CD4-positive, CD25-positive, alpha-beta regulatory T cell (primary cell): ENCODE data around the gene DZIP1L. TPM values are rescaled to one million over a fixed set of nuclear protein-coding genes. Genes with fewer than 3 reads are reported as not detected.
"Not testable (repeated sequence)": the region's sequence is repeated elsewhere in the genome, so short reads cannot be mapped to it uniquely, and the experiment has no call there.

Experiments
- ATAC-seq, 2 donors: fragments of 150-1000 bp; cut with Tn5 transposase; one replicate each; pipeline ENCODE4 v1.10.0; 2021; ENCODE audit warnings: low read depth in 2 of 2, moderate number of reproducible peaks in 2 of 2, moderate library complexity in 1 of 2
- DNase-seq, 3 donors: peaks; one replicate each; pipeline versions ENCODE4 v3.0.0 to v3.0.0-alpha.2; 2012 to 2022; ENCODE audit warnings: mixed read lengths in 1 of 3
- H3K27ac ChIP-seq: one replicate; pipeline ENCODE4 v1.7.0; 2013; ENCODE audit warnings: mild to moderate bottlenecking, low read length; ENCODE audit not compliant: insufficient read depth, poor library complexity, severe bottlenecking
- H3K27me3 ChIP-seq: one replicate; pipeline ENCODE4 v1.7.0; 2013; ENCODE audit warnings: low read length; ENCODE audit not compliant: control insufficient read depth, insufficient read depth
- H3K36me3 ChIP-seq: one replicate; pipeline ENCODE4 v1.7.0; 2013; ENCODE audit warnings: mild to moderate bottlenecking, low read length, moderate library complexity; ENCODE audit not compliant: control insufficient read depth, insufficient read depth
- H3K4me1 ChIP-seq: 2 replicates; pipeline ENCODE4 v1.7.0; 2013; ENCODE audit warnings: mild to moderate bottlenecking, low read length; ENCODE audit not compliant: insufficient read depth, control insufficient read depth, poor library complexity, severe bottlenecking
- H3K4me3 ChIP-seq: one replicate; pipeline ENCODE4 v1.7.0; 2013; ENCODE audit warnings: low read depth, mild to moderate bottlenecking, low read length, moderate library complexity
- H3K9me3 ChIP-seq, 2 experiments: 1 replicate in 1 of 2; 2 replicates in 1 of 2; pipeline ENCODE4 v1.7.0; 2013; ENCODE audit warnings: low read length in 2 of 2, mild to moderate bottlenecking in 1 of 2, moderate library complexity in 1 of 2; ENCODE audit not compliant: control insufficient read depth in 2 of 2
- H3K27ac Mint-ChIP-seq, 3 donors: one replicate each; pipeline ENCODE4 v1.8.0; 2020 to 2022; ENCODE audit warnings: mild to moderate bottlenecking in 3 of 3, mixed read lengths in 3 of 3, moderate library complexity in 2 of 3
- H3K27me3 Mint-ChIP-seq: one replicate; pipeline ENCODE4 v1.8.0; 2022; ENCODE audit warnings: mild to moderate bottlenecking, mixed read lengths
- H3K36me3 Mint-ChIP-seq: one replicate; pipeline ENCODE4 v1.8.0; 2020; ENCODE audit warnings: mixed read lengths
- H3K4me1 Mint-ChIP-seq, 4 donors: one replicate each; pipeline ENCODE4 v1.8.0; 2020 to 2022; ENCODE audit warnings: mixed read lengths in 4 of 4, mild to moderate bottlenecking in 1 of 4
- H3K4me3 Mint-ChIP-seq, 4 donors: one replicate each; pipeline ENCODE4 v1.8.0; 2020 to 2022; ENCODE audit warnings: mild to moderate bottlenecking in 4 of 4, mixed read lengths in 4 of 4, moderate library complexity in 3 of 4
- H3K9me3 Mint-ChIP-seq, 7 donors: one replicate each; pipeline ENCODE4 v1.8.0; 2020 to 2022; ENCODE audit warnings: mixed read lengths in 7 of 7, mild to moderate bottlenecking in 3 of 7, moderate library complexity in 2 of 7
- polyA plus RNA-seq, 4 donors: library from polyadenylated mRNA; unstranded; fragments of 300-500 nt; fragmentation: Illumina TruSeq; gene quantifications; one replicate each; pipeline ENCODE4 v1.2.3, GENCODE V29; 2021
- total RNA-seq: library from RNA; stranded (reverse); gene quantifications from one replicate; pipeline ENCODE4 v1.2.3, GENCODE V29; 2022

The DZIP1L gene
- total and polyA plus RNA-seq, 5 donors from 2014 or later: not detected

- peaks cover 11% of the 10 kb centered on the region for H3K27me3 ChIP-seq
- no peak overlapping the region for H3K4me3 Mint-ChIP-seq
- H3K9me3 ChIP-seq: no peaks in the 10 kb centered on the region
- no peaks in the 10 kb centered on the region for H3K36me3 Mint-ChIP-seq
- peaks cover 0 to 13% (median under 1%) of the 10 kb centered on the region in 4 donors for H3K4me1 Mint-ChIP-seq
- H3K27ac Mint-ChIP-seq: no peak overlapping the region
- H3K36me3 ChIP-seq: no peaks in the 10 kb centered on the region
- no peak overlapping the region for H3K27ac ChIP-seq
- ATAC-seq (no peak), DNase-seq (no peak)
- H3K9me3 Mint-ChIP-seq: peaks cover 0 to 5% (median 0%) of the 10 kb centered on the region in 7 donors
- no peak overlapping the region for H3K4me3 ChIP-seq
- peaks cover 11% of the 10 kb centered on the region for H3K4me1 ChIP-seq
- peaks cover 56% of the 10 kb centered on the region for H3K27me3 Mint-ChIP-seq
Measured at GRCh38 chr3:138112362-138112761, 3.0 kb downstream of the DZIP1L start.

GRCh38 chr3:138105598-138105997 is 9.8 kb downstream of the DZIP1L start:
- H3K36me3 Mint-ChIP-seq: no peaks in the 10 kb centered on the region
- no peaks in the 10 kb centered on the region for H3K27me3 ChIP-seq
- no peaks in the 10 kb centered on the region for H3K4me1 Mint-ChIP-seq
- ATAC-seq (no peak), DNase-seq (no peak)
- no peaks in the 10 kb centered on the region for H3K4me1 ChIP-seq
- no peak overlapping the region for H3K4me3 Mint-ChIP-seq
- no peaks in the 10 kb centered on the region for H3K36me3 ChIP-seq
- no peaks in the 10 kb centered on the region for H3K9me3 ChIP-seq
- H3K27ac ChIP-seq: no peak overlapping the region
- peaks cover 15% of the 10 kb centered on the region for H3K27me3 Mint-ChIP-seq
- H3K4me3 ChIP-seq: no peak overlapping the region
- H3K27ac Mint-ChIP-seq: no peak overlapping the region
- H3K9me3 Mint-ChIP-seq: no peaks in the 10 kb centered on the region

GRCh38 chr3:138103466-138103865 is 11.9 kb downstream of the DZIP1L start:
- Mint-ChIP-seq H3K27ac (no peak overlapping the region), H3K27me3 (no peaks in the 10 kb centered on the region), H3K36me3 (no peaks in the 10 kb centered on the region), H3K4me3 (no peak overlapping the region), H3K4me1 (no peaks in the 10 kb centered on the region), H3K9me3 (no peaks in the 10 kb centered on the region)
- ATAC-seq: no peak
- no peaks in the 10 kb centered on the region for H3K36me3 ChIP-seq
- no peaks in the 10 kb centered on the region for H3K4me1 ChIP-seq
- no peaks in the 10 kb centered on the region for H3K9me3 ChIP-seq
- no peaks in the 10 kb centered on the region for H3K27me3 ChIP-seq
- no peak overlapping the region for H3K27ac ChIP-seq
- no peak for DNase-seq
- H3K4me3 ChIP-seq: no peak overlapping the region

GRCh38 chr3:138101351-138101940 is 14.0 kb downstream of the DZIP1L start:
- not testable (repeated sequence) for H3K36me3 ChIP-seq, H3K27me3 Mint-ChIP-seq, H3K27ac Mint-ChIP-seq, H3K36me3 Mint-ChIP-seq, DNase-seq, H3K4me3 ChIP-seq, H3K4me1 ChIP-seq, H3K4me1 Mint-ChIP-seq, H3K27ac ChIP-seq, H3K9me3 ChIP-seq, H3K27me3 ChIP-seq, H3K4me3 Mint-ChIP-seq, ATAC-seq, H3K9me3 Mint-ChIP-seq

GRCh38 chr3:138099417-138099816 is 16.0 kb downstream of the DZIP1L start:
- H3K4me1 Mint-ChIP-seq: no peaks in the 10 kb centered on the region
- Histone ChIP-seq H3K4me3 (no peak overlapping the region), H3K36me3 (no peaks in the 10 kb centered on the region), H3K27ac (no peak overlapping the region), H3K9me3 (no peaks in the 10 kb centered on the region), H3K27me3 (peaks cover 1% of the 10 kb centered on the region), H3K4me1 (no peaks in the 10 kb centered on the region)
- H3K9me3 Mint-ChIP-seq: no peaks in the 10 kb centered on the region
- ATAC-seq (no peak), DNase-seq (no peak)
- H3K36me3 Mint-ChIP-seq: no peaks in the 10 kb centered on the region
- H3K27me3 Mint-ChIP-seq: no peaks in the 10 kb centered on the region
- no peak overlapping the region for H3K4me3 Mint-ChIP-seq
- no peak overlapping the region for H3K27ac Mint-ChIP-seq

- no peak overlapping the region for H3K27ac Mint-ChIP-seq
- H3K4me3 Mint-ChIP-seq: no peak overlapping the region
- no peak overlapping the region for H3K4me3 ChIP-seq
- DNase-seq (no peak), ATAC-seq (no peak)
- peaks cover 4% of the 10 kb centered on the region for H3K27me3 ChIP-seq
- peaks cover 4% of the 10 kb centered on the region for H3K27me3 Mint-ChIP-seq
- H3K27ac ChIP-seq: no peak overlapping the region
- H3K9me3 Mint-ChIP-seq: peaks cover 0 to 2% (median 0%) of the 10 kb centered on the region in 7 donors
- H3K9me3 ChIP-seq: no peaks in the 10 kb centered on the region
- H3K36me3 Mint-ChIP-seq: no peaks in the 10 kb centered on the region
- no peaks in the 10 kb centered on the region for H3K4me1 ChIP-seq
- H3K36me3 ChIP-seq: no peaks in the 10 kb centered on the region
- no peaks in the 10 kb centered on the region for H3K4me1 Mint-ChIP-seq
Measured at GRCh38 chr3:138097192-138098172, 17.9 kb downstream of the DZIP1L start.

GRCh38 chr3:138093721-138094120 is 21.7 kb downstream of the DZIP1L start:
- H3K4me3 ChIP-seq: no peak overlapping the region
- H3K4me3 Mint-ChIP-seq: no peak overlapping the region
- no peak overlapping the region for H3K27ac ChIP-seq
- ATAC-seq: no peak
- H3K27me3 ChIP-seq: peaks cover 5% of the 10 kb centered on the region
- no peaks in the 10 kb centered on the region for H3K36me3 ChIP-seq
- peaks cover 4% of the 10 kb centered on the region for H3K27me3 Mint-ChIP-seq
- no peaks in the 10 kb centered on the region for H3K4me1 ChIP-seq
- H3K9me3 ChIP-seq: no peaks in the 10 kb centered on the region
- DNase-seq: no peak
- peaks cover 0 to 2% (median 0%) of the 10 kb centered on the region in 7 donors for H3K9me3 Mint-ChIP-seq
- no peak overlapping the region for H3K27ac Mint-ChIP-seq
- H3K4me1 Mint-ChIP-seq: no peaks in the 10 kb centered on the region
- no peaks in the 10 kb centered on the region for H3K36me3 Mint-ChIP-seq
